NB4 (cell line): ENCODE results near the gene TMED8.

Experiments
- DNase-seq: peaks from one replicate; pipeline ENCODE4 v3.0.0; 2010; ENCODE audit warnings: low read depth
- H3K4me3 ChIP-seq: one replicate; pipeline ENCODE4 v1.5.1; 2011; ENCODE audit warnings: mild to moderate bottlenecking, low read depth, low read length, moderate library complexity
- CTCF ChIP-seq: IDR thresholded peaks from one replicate; pipeline ENCODE4 v1.5.1; 2012; ENCODE audit warnings: low read depth, low read length
- MAX ChIP-seq: IDR thresholded peaks from 2 replicates; pipeline ENCODE4 v1.6.1; 2011; ENCODE audit warnings: low read depth, low read length
- MYC ChIP-seq: IDR thresholded peaks from 2 replicates; pipeline ENCODE4 v1.6.1; 2011; ENCODE audit warnings: low read depth, low read length
- POLR2A ChIP-seq: IDR thresholded peaks from 2 replicates; pipeline ENCODE4 v1.6.1; 2011; ENCODE audit warnings: mild to moderate bottlenecking; ENCODE audit not compliant: insufficient read length; ENCODE audit errors: extremely low read depth

Gene TMED8

GRCh38 chr14:77353469-77354141 lies 23.3 kb downstream of the TMED8 start:
- TF ChIP-seq MYC (no peak), CTCF (no peak), MAX (no peak), POLR2A (no peak)
- no peak for DNase-seq
- no peak overlapping the region for H3K4me3 ChIP-seq

GRCh38 chr14:77347751-77348150 lies 29.1 kb downstream of the TMED8 start:
- DNase-seq = peak; percentile 73
- H3K4me3 ChIP-seq = no peak overlapping the region
- TF ChIP-seq POLR2A (no peak), CTCF (no peak), MAX (0 out of 2 replicates have a peak, but pooled peaks have one; percentile 8), MYC (peak; percentile 47; the same call in 1 of the 2 replicates)

- TF ChIP-seq CTCF (no peak), MAX (no peak), MYC (no peak), POLR2A (no peak)
- no peak for DNase-seq
- no peak overlapping the region for H3K4me3 ChIP-seq
Measured at GRCh38 chr14:77346495-77346894, 30.4 kb downstream of the TMED8 start.

GRCh38 chr14:77344377-77344996 lies 32.4 kb downstream of the TMED8 start:
- H3K4me3 ChIP-seq = no peak overlapping the region
- no peak for DNase-seq
- no peak for TF ChIP-seq MAX
- no peak for TF ChIP-seq CTCF
- TF ChIP-seq POLR2A = no peak
- no peak for TF ChIP-seq MYC

GRCh38 chr14:77343662-77344061 lies 33.2 kb downstream of the TMED8 start:
- TF ChIP-seq MAX (no peak), CTCF (no peak), MYC (no peak), POLR2A (no peak)
- DNase-seq = no peak
- H3K4me3 ChIP-seq = no peak overlapping the region
